ENCODE measurements around the gene NR6A1.

NR6A1 gene

DNA sequence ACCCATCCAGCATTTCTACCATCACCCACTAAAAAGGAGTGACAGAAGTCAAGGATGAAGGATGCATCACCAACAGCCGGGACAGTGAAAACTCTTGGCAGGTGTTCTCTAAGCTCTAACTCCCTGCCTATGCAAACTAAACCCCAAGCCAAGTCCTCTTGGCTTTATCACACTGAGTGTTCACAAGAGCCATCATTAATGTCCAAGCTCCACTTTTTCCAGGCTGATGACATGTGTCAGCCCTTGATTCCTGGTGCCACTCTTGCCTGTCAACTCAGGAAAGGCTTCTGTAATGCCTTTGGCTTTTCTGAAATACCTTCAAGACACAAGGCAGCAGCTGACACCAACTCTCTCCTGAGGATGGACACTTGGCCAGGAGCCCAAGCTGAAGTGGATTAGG, 86.9 kb downstream of the NR6A1 start:
- Histone ChIP-seq H2BK15ac (replicated peaks; ENCODE audit: low read depth) (no peak overlapping the region), H3K18ac (ENCODE audit: low read length) (no peak overlapping the region), H4K8ac (ENCODE audit: low read depth, low read length) (no peak overlapping the region), H3K4me3 (ENCODE audit: low read length) (no peak overlapping the region), H3K4me2 (ENCODE audit: low read length) (no peak overlapping the region), H3K9ac (ENCODE audit: low read length) (no peak overlapping the region), H3K4ac (ENCODE audit: low read depth, low read length) (no peak overlapping the region), H3K79me2 (ENCODE audit: control insufficient read depth, insufficient read depth, low read length) (no peaks in the 10 kb centered on the region), H2AK5ac (ENCODE audit: low read length) (no peak overlapping the region), H3K36me3 (ENCODE audit: control insufficient read depth, insufficient read depth, low read length) (no peaks in the 10 kb centered on the region), H3K27me3 (ENCODE audit: insufficient read depth, low read length, poor library complexity) (no peaks in the 10 kb centered on the region), H3K27ac (ENCODE audit: low read depth, low read length) (no peak overlapping the region), H3K56ac (ENCODE audit: low read length) (no peak overlapping the region), H2BK120ac (ENCODE audit: low read depth, low read length) (no peak overlapping the region), H2BK5ac (ENCODE audit: low read length) (no peak overlapping the region), H3K79me1 (ENCODE audit: low read length) (peaks cover 2% of the 10 kb centered on the region), H3K23ac (ENCODE audit: low read length) (no peak overlapping the region), H3K4me1 (ENCODE audit: control insufficient read depth, low read depth, low read length) (no peaks in the 10 kb centered on the region), H4K5ac (ENCODE audit: low read length) (no peak overlapping the region)
- no CpG with 5 or more reads among the region's 1 CpG for WGBS (ENCODE audit: extremely low coverage, insufficient coverage, low lambda C conversion rate)
- no peak for DNase-seq

DNA sequence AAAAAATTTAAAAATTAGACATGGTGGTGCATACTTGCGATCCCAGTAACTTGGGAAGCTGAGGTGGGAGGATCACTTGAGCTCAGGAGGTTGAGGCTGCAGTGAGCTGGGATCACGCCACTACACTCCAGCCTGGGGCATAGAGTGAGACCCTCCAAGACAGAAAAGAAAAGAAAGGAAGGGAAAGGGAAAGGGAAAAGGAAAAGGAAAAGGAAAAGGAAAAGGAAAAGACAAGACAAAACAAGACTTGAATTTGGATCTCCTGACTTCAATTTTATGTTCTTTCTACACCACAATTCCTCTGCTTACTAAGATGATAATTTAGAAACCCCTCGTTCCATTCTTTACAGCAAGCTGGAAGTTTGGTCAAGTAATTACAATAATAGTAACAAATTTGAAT, 88.1 kb downstream of the NR6A1 start:
- Histone ChIP-seq H2BK120ac (ENCODE audit: low read depth, low read length) (no peak overlapping the region), H3K4ac (ENCODE audit: low read depth, low read length) (no peak overlapping the region), H4K5ac (ENCODE audit: low read length) (no peak overlapping the region), H3K4me1 (ENCODE audit: control insufficient read depth, low read depth, low read length) (peaks cover 3% of the 10 kb centered on the region), H3K27me3 (ENCODE audit: insufficient read depth, low read length, poor library complexity) (no peaks in the 10 kb centered on the region), H3K4me2 (ENCODE audit: low read length) (no peak overlapping the region), H2BK15ac (replicated peaks; ENCODE audit: low read depth) (no peak overlapping the region), H3K36me3 (ENCODE audit: control insufficient read depth, insufficient read depth, low read length) (no peaks in the 10 kb centered on the region), H3K56ac (ENCODE audit: low read length) (no peak overlapping the region), H3K79me2 (ENCODE audit: control insufficient read depth, insufficient read depth, low read length) (no peaks in the 10 kb centered on the region), H3K4me3 (ENCODE audit: low read length) (no peak overlapping the region), H3K9ac (ENCODE audit: low read length) (no peak overlapping the region), H4K8ac (ENCODE audit: low read depth, low read length) (no peak overlapping the region), H3K23ac (ENCODE audit: low read length) (no peak overlapping the region), H2BK5ac (ENCODE audit: low read length) (no peak overlapping the region), H2AK5ac (ENCODE audit: low read length) (no peak overlapping the region), H3K18ac (ENCODE audit: low read length) (no peak overlapping the region), H3K79me1 (ENCODE audit: low read length) (peaks cover 5% of the 10 kb centered on the region), H3K27ac (ENCODE audit: low read depth, low read length) (no peak overlapping the region)
- WGBS (ENCODE audit: extremely low coverage, insufficient coverage, low lambda C conversion rate), result no CpG with 5 or more reads among the region's 3 CpGs
- DNase-seq, result no peak

DNA sequence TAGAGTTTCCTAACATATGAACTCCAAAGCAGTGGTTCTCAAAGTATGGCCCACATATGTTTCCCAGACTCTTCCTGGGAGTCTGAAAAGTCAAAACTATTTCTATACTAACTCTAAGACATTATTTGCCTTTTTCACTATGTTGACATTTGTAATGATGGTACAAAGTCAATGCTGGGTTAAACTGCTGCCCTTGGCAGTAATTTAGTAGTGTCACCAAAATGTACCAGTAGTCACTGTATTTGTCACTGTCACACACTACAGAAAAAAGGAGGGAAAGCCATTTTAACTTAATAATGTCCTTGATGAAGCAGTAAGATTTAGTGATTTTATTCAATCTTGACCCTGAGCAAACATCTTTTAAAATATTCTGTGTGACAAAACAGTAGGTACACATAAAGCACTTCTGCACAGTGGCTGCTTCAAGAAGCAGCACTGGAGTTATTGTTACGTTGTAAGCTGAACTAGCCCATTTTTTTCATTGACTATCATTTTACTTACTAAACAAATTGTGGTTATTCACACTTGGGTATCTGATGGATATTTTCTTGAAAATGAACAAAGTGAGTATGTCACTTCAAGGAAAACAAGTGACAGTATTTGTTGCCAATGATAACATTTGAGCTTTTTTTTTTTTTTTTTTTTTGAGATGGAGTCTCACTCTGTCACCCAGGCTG, 90.3 kb downstream of the NR6A1 start:
- Histone ChIP-seq H3K79me1 (ENCODE audit: low read length) (peaks cover 6% of the 10 kb centered on the region), H3K18ac (ENCODE audit: low read length) (no peak overlapping the region), H3K79me2 (ENCODE audit: control insufficient read depth, insufficient read depth, low read length) (no peaks in the 10 kb centered on the region), H3K9ac (ENCODE audit: low read length) (no peak overlapping the region), H3K4me1 (ENCODE audit: control insufficient read depth, low read depth, low read length) (peaks cover 3% of the 10 kb centered on the region), H3K4me3 (ENCODE audit: low read length) (no peak overlapping the region), H3K27me3 (ENCODE audit: insufficient read depth, low read length, poor library complexity) (no peaks in the 10 kb centered on the region), H3K36me3 (ENCODE audit: control insufficient read depth, insufficient read depth, low read length) (no peaks in the 10 kb centered on the region), H2AK5ac (ENCODE audit: low read length) (no peak overlapping the region), H3K56ac (ENCODE audit: low read length) (no peak overlapping the region), H2BK15ac (replicated peaks; ENCODE audit: low read depth) (no peak overlapping the region), H3K4ac (ENCODE audit: low read depth, low read length) (no peak overlapping the region), H3K23ac (ENCODE audit: low read length) (no peak overlapping the region), H2BK120ac (ENCODE audit: low read depth, low read length) (no peak overlapping the region), H2BK5ac (ENCODE audit: low read length) (no peak overlapping the region), H3K4me2 (ENCODE audit: low read length) (no peak overlapping the region), H4K8ac (ENCODE audit: low read depth, low read length) (no peak overlapping the region), H4K5ac (ENCODE audit: low read length) (no peak overlapping the region), H3K27ac (ENCODE audit: low read depth, low read length) (no peak overlapping the region)
- WGBS (ENCODE audit: extremely low coverage, insufficient coverage, low lambda C conversion rate), result no CpG with 5 or more reads among the region's 1 CpG
- no peak for DNase-seq

DNA sequence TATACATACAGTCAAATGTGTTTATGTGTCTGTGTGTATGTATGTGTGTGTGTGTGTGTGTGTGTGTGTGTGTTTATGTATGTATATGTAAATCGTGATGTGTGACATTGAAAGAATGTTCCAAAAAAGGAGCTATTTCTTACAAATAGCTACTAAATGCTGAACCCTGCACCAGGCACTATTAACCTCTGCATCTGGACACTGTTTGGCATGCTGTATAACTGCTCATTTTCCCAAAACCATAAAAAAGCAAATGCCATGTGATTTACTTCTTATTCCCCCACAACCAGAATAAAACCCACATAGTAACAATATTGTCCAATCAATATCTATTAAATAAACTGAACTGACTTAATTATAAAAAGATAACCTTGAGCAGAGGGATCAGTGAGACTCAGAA, 91.1 kb downstream of the NR6A1 start:
- Histone ChIP-seq H3K27ac (ENCODE audit: low read depth, low read length) (no peak overlapping the region), H3K36me3 (ENCODE audit: control insufficient read depth, insufficient read depth, low read length) (no peaks in the 10 kb centered on the region), H2BK15ac (replicated peaks; ENCODE audit: low read depth) (no peak overlapping the region), H3K4me1 (ENCODE audit: control insufficient read depth, low read depth, low read length) (peaks cover 5% of the 10 kb centered on the region), H3K4ac (ENCODE audit: low read depth, low read length) (no peak overlapping the region), H3K79me1 (ENCODE audit: low read length) (peaks cover 6% of the 10 kb centered on the region), H3K9ac (ENCODE audit: low read length) (no peak overlapping the region), H2AK5ac (ENCODE audit: low read length) (no peak overlapping the region), H4K8ac (ENCODE audit: low read depth, low read length) (no peak overlapping the region), H3K4me3 (ENCODE audit: low read length) (no peak overlapping the region), H3K4me2 (ENCODE audit: low read length) (no peak overlapping the region), H2BK5ac (ENCODE audit: low read length) (no peak overlapping the region), H3K23ac (ENCODE audit: low read length) (no peak overlapping the region), H3K56ac (ENCODE audit: low read length) (no peak overlapping the region), H2BK120ac (ENCODE audit: low read depth, low read length) (no peak overlapping the region), H3K18ac (ENCODE audit: low read length) (no peak overlapping the region), H4K5ac (ENCODE audit: low read length) (no peak overlapping the region), H3K27me3 (ENCODE audit: insufficient read depth, low read length, poor library complexity) (no peaks in the 10 kb centered on the region), H3K79me2 (ENCODE audit: control insufficient read depth, insufficient read depth, low read length) (no peaks in the 10 kb centered on the region)
- DNase-seq, result no peak
- WGBS (ENCODE audit: extremely low coverage, insufficient coverage, low lambda C conversion rate), result no CpG with 5 or more reads among the region's 1 CpG

DNA sequence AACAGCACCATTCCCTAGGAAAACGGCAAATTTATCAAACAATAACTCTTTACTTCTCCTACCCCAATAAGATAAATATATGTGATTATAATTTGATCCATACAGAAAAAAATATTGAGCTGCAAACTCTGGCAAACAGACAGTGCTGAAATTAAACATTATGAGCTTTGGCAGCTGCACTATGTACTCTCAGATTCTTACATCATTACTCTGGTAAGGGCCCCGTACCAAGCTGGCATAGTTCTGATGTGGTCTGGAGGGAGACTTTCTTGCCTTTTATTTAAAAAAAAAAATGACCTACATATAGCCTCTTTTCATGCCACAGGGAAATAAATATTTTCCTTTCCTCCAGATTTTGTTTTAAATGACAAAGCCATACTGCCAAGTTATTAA, 95.0 kb downstream of the NR6A1 start:
- no CpG with 5 or more reads among the region's 2 CpGs for WGBS (ENCODE audit: extremely low coverage, insufficient coverage, low lambda C conversion rate)
- no peak overlapping the region for H3K23ac ChIP-seq (ENCODE audit: low read length)
- no peak overlapping the region for H3K18ac ChIP-seq (ENCODE audit: low read length)
- H3K4me2 ChIP-seq (ENCODE audit: low read length), result no peak overlapping the region
- H3K56ac ChIP-seq (ENCODE audit: low read length), result no peak overlapping the region
- no peak overlapping the region for H2BK15ac ChIP-seq (replicated peaks; ENCODE audit: low read depth)
- no peaks in the 10 kb centered on the region for H3K27me3 ChIP-seq (ENCODE audit: insufficient read depth, low read length, poor library complexity)
- no peak overlapping the region for H2AK5ac ChIP-seq (ENCODE audit: low read length)
- no peak overlapping the region for H2BK120ac ChIP-seq (ENCODE audit: low read depth, low read length)
- H3K79me2 ChIP-seq (ENCODE audit: control insufficient read depth, insufficient read depth, low read length), result no peaks in the 10 kb centered on the region
- H3K27ac ChIP-seq (ENCODE audit: low read depth, low read length), result no peak overlapping the region
- no peak overlapping the region for H2BK5ac ChIP-seq (ENCODE audit: low read length)
- DNase-seq, result no peak
- no peak overlapping the region for H4K8ac ChIP-seq (ENCODE audit: low read depth, low read length)
- peaks cover 5% of the 10 kb centered on the region for H3K4me1 ChIP-seq (ENCODE audit: control insufficient read depth, low read depth, low read length)
- H3K9ac ChIP-seq (ENCODE audit: low read length), result no peak overlapping the region
- H3K4me3 ChIP-seq (ENCODE audit: low read length), result no peak overlapping the region
- H3K36me3 ChIP-seq (ENCODE audit: control insufficient read depth, insufficient read depth, low read length), result no peaks in the 10 kb centered on the region
- H3K4ac ChIP-seq (ENCODE audit: low read depth, low read length), result no peak overlapping the region
- no peak overlapping the region for H4K5ac ChIP-seq (ENCODE audit: low read length)
- peaks cover 4% of the 10 kb centered on the region for H3K79me1 ChIP-seq (ENCODE audit: low read length)

Measured in mesendoderm (in vitro differentiated cells).